SU-DHL-6 (cell line): Measurements from ENCODE around the gene KCNK1.

Experiments
- H2AFZ ChIP-seq: fragments of 200-600 bp; sonication (generic); 2 replicates; pipeline ENCODE4 v1.6.1; 2014; ENCODE audit warnings: low read depth, mild to moderate bottlenecking, moderate library complexity, mixed read lengths, antibody characterized with exemption, low read length; ENCODE audit not compliant: severe bottlenecking
- H3F3A ChIP-seq: fragments of 200-600 bp; shearing (Covaris generic); 2 replicates; pipeline ENCODE4 v1.6.0; 2016; ENCODE audit warnings: antibody characterized with exemption, mild to moderate bottlenecking; ENCODE audit not compliant: insufficient read depth
- H3K27ac ChIP-seq: fragments of 200-600 bp; sonication (generic); 2 replicates; pipeline ENCODE4 v1.5.1; 2016; ENCODE audit warnings: low read depth, mild to moderate bottlenecking, low read length, moderate library complexity, mixed read lengths
- H3K27me3 ChIP-seq: fragments of 200-600 bp; sonication (generic), shearing (Covaris generic); 2 replicates; pipeline ENCODE4 v1.6.0; 2014; ENCODE audit warnings: mild to moderate bottlenecking, low read length
- H3K36me3 ChIP-seq: fragments of 200-600 bp; sonication (generic); 2 replicates; pipeline ENCODE4 v1.6.1; 2014; ENCODE audit warnings: mild to moderate bottlenecking, low read length, mixed read lengths
- H3K4me2 ChIP-seq: fragments of 300-600, 200-600 bp; shearing (Covaris generic), sonication (generic); 2 replicates; pipeline ENCODE4 v1.6.0; 2014; ENCODE audit warnings: low read length, low read depth, mild to moderate bottlenecking; ENCODE audit not compliant: poor library complexity, severe bottlenecking
- H3K4me3 ChIP-seq: fragments of 200-600 bp; sonication (generic); 2 replicates; pipeline ENCODE4 v1.5.1; 2014; ENCODE audit warnings: antibody characterized with exemption, low read length, mild to moderate bottlenecking, mixed read lengths; ENCODE audit not compliant: insufficient read depth, poor library complexity, severe bottlenecking
- H3K79me2 ChIP-seq: fragments of 200-600 bp; sonication (generic); 2 replicates; pipeline ENCODE4 v1.6.1; 2014; ENCODE audit warnings: mild to moderate bottlenecking, low read length, moderate library complexity; ENCODE audit not compliant: insufficient read depth
- H3K9ac ChIP-seq: fragments of 200-600 bp; sonication (generic); 2 replicates; pipeline ENCODE4 v1.7.0; 2014; ENCODE audit warnings: mild to moderate bottlenecking, low read length
- H3K9me2 ChIP-seq: fragments of 200-600 bp; sonication (generic); replicated peaks from 2 replicates; pipeline ENCODE4 v1.6.1; 2014; ENCODE audit warnings: low read length; ENCODE audit not compliant: insufficient read depth
- H3K9me3 ChIP-seq: fragments of 200-600 bp; sonication (generic); 2 replicates; pipeline ENCODE4 v1.6.1; 2014; ENCODE audit warnings: low read length, mixed read lengths; ENCODE audit not compliant: insufficient read depth
- H4K20me1 ChIP-seq: fragments of 200-600 bp; sonication (generic); 2 replicates; pipeline ENCODE4 v1.6.1; 2014; ENCODE audit warnings: low read depth, mild to moderate bottlenecking, antibody characterized with exemption, low read length, moderate library complexity, mixed read lengths
- EZH2phosphoT487 ChIP-seq: fragments of 200-600 bp; sonication (generic), shearing (Covaris generic); conservative IDR thresholded peaks from 2 replicates; pipeline ENCODE4 v1.6.1; 2018; ENCODE audit warnings: mild to moderate bottlenecking, antibody characterized with exemption, low read length, moderate library complexity, mixed read lengths
- TF ChIP-seq, protein P1 (sequence below): fragments of 200-600 bp; sonication (generic); IDR thresholded peaks from one replicate; pipeline ENCODE4 v1.5.1; 2017; ENCODE audit warnings: antibody characterized with exemption, mild to moderate bottlenecking, low read length, moderate library complexity; ENCODE audit not compliant: insufficient read depth, poor library complexity, severe bottlenecking

Gene KCNK1

DNA sequence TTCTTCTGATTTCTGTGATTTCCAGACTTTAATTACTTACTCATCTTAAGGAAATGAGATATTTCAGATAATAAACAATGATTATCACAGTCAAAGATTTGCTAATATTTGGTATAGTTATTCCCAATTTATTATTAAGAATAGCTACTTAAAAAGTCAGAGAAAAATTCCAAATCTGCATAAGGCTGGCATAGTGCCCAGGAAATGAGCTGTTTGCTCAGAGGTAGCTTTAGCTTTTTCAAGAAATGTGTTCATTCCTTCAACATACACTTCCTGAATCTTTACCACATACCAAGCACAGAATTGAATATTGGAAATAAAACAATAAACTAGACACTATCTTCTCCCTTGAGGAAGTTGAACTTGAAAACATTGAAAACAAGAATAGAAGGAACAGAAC is 44.3 kb upstream of the KCNK1 start:
- TF ChIP-seq, protein P1, sequence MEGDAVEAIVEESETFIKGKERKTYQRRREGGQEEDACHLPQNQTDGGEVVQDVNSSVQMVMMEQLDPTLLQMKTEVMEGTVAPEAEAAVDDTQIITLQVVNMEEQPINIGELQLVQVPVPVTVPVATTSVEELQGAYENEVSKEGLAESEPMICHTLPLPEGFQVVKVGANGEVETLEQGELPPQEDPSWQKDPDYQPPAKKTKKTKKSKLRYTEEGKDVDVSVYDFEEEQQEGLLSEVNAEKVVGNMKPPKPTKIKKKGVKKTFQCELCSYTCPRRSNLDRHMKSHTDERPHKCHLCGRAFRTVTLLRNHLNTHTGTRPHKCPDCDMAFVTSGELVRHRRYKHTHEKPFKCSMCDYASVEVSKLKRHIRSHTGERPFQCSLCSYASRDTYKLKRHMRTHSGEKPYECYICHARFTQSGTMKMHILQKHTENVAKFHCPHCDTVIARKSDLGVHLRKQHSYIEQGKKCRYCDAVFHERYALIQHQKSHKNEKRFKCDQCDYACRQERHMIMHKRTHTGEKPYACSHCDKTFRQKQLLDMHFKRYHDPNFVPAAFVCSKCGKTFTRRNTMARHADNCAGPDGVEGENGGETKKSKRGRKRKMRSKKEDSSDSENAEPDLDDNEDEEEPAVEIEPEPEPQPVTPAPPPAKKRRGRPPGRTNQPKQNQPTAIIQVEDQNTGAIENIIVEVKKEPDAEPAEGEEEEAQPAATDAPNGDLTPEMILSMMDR = no peak
- TF ChIP-seq EZH2phosphoT487 = no peak
- no peaks in the 10 kb centered on the region for H3K36me3 ChIP-seq
- no peaks in the 10 kb centered on the region for H3K27me3 ChIP-seq
- no peak overlapping the region for H3K4me3 ChIP-seq
- no peaks in the 10 kb centered on the region for H3K9me2 ChIP-seq
- H3K9ac ChIP-seq = no peak overlapping the region
- H2AFZ ChIP-seq = no peak overlapping the region
- H3K9me3 ChIP-seq = no peaks in the 10 kb centered on the region
- H4K20me1 ChIP-seq = no peaks in the 10 kb centered on the region
- no peak overlapping the region for H3K4me2 ChIP-seq
- no peaks in the 10 kb centered on the region for H3K79me2 ChIP-seq
- H3F3A ChIP-seq = no peaks in the 10 kb centered on the region
- no peak overlapping the region for H3K27ac ChIP-seq

DNA sequence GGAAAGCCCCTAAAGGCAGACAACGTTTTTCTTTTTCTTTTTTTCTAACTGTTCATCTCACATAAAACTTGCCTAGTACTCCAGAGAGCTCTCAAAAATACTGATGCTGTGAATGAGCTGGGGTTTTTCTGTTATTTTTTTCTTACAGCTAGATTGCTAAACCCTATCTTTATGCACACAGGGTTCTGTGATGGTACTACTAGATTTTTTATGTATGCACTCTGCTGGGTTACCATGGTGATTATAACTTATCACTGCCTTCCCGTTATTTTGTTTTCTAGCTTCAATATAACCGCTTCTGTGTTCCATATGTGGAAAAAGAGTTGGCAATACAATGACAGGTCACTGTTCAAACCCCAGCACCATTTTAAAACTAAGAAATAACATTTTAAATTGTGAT is 43.7 kb upstream of the KCNK1 start:
- Histone ChIP-seq H2AFZ (no peak overlapping the region), H3K4me2 (no peak overlapping the region), H3K4me3 (no peak overlapping the region), H4K20me1 (no peaks in the 10 kb centered on the region), H3K79me2 (no peaks in the 10 kb centered on the region), H3K9ac (no peak overlapping the region), H3K27ac (no peak overlapping the region), H3F3A (no peaks in the 10 kb centered on the region), H3K9me3 (no peaks in the 10 kb centered on the region), H3K36me3 (no peaks in the 10 kb centered on the region), H3K9me2 (no peaks in the 10 kb centered on the region), H3K27me3 (no peaks in the 10 kb centered on the region)
- TF ChIP-seq EZH2phosphoT487 = no peak
- TF ChIP-seq, protein P1 = no peak

DNA sequence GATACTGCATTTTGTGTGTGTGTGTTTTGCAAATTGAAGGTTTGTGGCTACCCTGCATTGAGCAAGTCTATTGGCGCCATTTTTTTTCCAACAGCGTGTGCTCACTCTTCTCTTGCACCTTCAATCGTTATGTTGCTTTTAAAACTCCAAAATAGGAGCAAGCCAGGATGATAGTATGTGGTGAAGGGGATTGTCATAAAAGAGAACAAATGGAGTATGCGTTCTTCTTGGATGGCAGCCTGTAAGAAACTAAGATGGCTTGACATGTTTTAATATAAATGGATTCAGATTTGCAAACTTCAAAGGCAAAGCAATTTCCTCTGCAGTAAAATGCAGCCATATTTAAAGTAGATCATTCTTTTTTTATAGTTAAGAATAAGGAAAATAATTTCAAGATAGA is 43.2 kb upstream of the KCNK1 start:
- Histone ChIP-seq H3K4me3 (no peak overlapping the region), H3K27me3 (no peaks in the 10 kb centered on the region), H3F3A (no peaks in the 10 kb centered on the region), H3K4me2 (no peak overlapping the region), H3K9me3 (no peaks in the 10 kb centered on the region), H3K27ac (no peak overlapping the region), H4K20me1 (no peaks in the 10 kb centered on the region), H3K9ac (no peak overlapping the region), H3K79me2 (no peaks in the 10 kb centered on the region), H3K36me3 (no peaks in the 10 kb centered on the region), H2AFZ (no peak overlapping the region), H3K9me2 (no peaks in the 10 kb centered on the region)
- TF ChIP-seq, protein P1 = no peak
- TF ChIP-seq EZH2phosphoT487 = no peak

DNA sequence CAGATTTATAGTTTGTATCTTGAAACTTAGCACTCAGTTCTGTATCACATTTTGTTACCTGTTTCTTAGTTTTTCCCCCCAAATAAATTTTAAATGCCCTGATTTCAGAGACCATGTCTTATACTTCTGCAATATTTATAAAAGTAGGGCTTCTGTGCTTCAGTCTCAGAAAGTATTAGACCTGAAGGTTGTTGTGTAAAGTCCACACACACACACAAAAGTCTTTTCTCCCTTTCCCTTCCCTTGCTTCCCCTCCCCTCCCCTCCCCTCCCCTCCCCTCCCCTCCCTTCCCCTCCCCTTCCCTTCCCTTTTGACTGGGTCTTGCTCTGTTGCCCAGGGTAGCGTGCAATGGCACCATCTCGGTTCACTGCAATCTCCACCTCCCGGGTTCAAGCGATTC is 41.0 kb upstream of the KCNK1 start:
- Histone ChIP-seq H3K9ac (no peak overlapping the region), H4K20me1 (no peaks in the 10 kb centered on the region), H3F3A (no peaks in the 10 kb centered on the region), H3K79me2 (no peaks in the 10 kb centered on the region), H3K4me3 (no peak overlapping the region), H3K36me3 (no peaks in the 10 kb centered on the region), H3K4me2 (no peak overlapping the region), H3K27ac (no peak overlapping the region), H3K9me3 (no peaks in the 10 kb centered on the region), H3K9me2 (no peaks in the 10 kb centered on the region), H2AFZ (no peak overlapping the region), H3K27me3 (no peaks in the 10 kb centered on the region)
- TF ChIP-seq EZH2phosphoT487 = no peak
- TF ChIP-seq, protein P1 = no peak
